CD4-positive, alpha-beta T cell treated with Interferon gamma for 1 hour (primary cell): ENCODE measurements around the gene FGFR4.

Experiments
- DNase-seq: peaks from one replicate; pipeline ENCODE4 v3.0.0-alpha.2; 2020

Gene FGFR4

GRCh38 chr5:177085985-177086653 lies 596 bp upstream of the FGFR4 start:
- DNase-seq: no peak

GRCh38 chr5:177087398-177088005 lies 787 bp downstream of the FGFR4 start:
- DNase-seq: no peak

- no peak for DNase-seq
Measured at GRCh38 chr5:177089127-177089526, 2.4 kb downstream of the FGFR4 start.

GRCh38 chr5:177089825-177090641 lies 3.3 kb downstream of the FGFR4 start:
- no peak for DNase-seq

DNA sequence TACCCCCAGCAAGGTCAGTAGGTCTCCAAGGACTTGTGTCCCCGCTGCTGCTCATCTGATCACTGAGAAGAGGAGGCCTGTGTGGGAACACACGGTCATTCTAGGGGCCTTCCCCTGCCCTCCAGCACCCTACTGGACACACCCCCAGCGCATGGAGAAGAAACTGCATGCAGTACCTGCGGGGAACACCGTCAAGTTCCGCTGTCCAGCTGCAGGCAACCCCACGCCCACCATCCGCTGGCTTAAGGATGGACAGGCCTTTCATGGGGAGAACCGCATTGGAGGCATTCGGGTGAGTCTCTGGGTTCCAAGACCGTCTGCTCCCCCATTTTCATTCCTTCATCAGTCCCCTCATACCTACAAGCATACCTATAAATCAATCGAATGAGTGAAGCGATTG lies 4.1 kb downstream of the FGFR4 start:
- no peak for DNase-seq

GRCh38 chr5:177091232-177091631 lies 4.5 kb downstream of the FGFR4 start:
- no peak for DNase-seq

DNA sequence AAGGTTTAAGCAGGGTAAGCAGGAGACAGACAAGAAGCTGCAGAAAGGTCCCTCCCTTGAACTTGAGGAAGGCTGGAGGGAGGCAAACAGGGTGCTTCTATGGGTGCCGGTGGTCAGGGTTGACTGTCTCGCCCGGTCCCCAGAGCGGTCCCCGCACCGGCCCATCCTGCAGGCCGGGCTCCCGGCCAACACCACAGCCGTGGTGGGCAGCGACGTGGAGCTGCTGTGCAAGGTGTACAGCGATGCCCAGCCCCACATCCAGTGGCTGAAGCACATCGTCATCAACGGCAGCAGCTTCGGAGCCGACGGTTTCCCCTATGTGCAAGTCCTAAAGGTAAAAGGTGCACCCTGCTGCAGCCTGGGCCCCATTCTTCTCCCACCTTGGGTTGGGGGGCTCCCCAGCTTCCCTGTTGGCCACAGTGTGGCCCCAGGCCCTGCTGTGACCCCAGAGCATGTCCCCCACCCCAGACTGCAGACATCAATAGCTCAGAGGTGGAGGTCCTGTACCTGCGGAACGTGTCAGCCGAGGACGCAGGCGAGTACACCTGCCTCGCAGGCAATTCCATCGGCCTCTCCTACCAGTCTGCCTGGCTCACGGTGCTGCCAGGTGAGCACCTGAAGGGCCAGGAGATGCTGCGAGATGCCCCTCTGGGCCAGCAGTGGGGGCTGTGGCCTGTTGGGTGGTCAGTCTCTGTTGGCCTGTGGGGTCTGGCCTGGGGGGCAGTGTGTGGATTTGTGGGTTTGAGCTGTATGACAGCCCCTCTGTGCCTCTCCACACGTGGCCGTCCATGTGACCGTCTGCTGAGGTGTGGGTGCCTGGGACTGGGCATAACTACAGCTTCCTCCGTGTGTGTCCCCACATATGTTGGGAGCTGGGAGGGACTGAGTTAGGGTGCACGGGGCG lies 5.7 kb downstream of the FGFR4 start:
- no peak for DNase-seq

DNA sequence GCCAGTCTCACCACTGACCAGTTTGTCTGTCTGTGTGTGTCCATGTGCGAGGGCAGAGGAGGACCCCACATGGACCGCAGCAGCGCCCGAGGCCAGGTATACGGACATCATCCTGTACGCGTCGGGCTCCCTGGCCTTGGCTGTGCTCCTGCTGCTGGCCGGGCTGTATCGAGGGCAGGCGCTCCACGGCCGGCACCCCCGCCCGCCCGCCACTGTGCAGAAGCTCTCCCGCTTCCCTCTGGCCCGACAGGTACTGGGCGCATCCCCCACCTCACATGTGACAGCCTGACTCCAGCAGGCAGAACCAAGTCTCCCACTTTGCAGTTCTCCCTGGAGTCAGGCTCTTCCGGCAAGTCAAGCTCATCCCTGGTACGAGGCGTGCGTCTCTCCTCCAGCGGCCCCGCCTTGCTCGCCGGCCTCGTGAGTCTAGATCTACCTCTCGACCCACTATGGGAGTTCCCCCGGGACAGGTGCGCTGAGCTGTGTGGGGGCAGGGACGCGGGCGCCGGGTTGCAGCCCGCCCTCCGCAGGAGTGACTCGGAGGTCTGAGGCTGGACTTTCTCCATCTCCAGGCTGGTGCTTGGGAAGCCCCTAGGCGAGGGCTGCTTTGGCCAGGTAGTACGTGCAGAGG lies 6.5 kb downstream of the FGFR4 start:
- no peak for DNase-seq

DNA sequence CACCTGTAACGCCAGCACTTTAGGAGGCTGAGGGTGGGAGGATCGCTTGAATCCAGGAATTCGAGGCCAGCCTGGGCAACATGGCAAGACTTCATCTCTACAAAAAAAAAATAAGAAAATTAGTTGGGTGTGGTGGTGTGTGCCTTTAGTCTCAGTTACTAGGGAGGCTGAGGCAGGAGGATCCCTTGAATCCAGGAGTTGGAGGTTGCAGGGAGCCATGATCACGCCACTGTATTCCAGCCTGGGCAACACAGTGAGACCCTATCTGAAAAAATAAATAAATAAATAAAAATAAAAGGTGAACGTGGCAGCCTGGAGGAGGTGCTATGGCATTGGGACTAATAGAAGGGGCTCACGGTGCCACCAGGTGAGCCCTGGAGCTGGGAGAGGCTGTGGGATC lies 7.1 kb downstream of the FGFR4 start:
- DNase-seq: no peak

DNA sequence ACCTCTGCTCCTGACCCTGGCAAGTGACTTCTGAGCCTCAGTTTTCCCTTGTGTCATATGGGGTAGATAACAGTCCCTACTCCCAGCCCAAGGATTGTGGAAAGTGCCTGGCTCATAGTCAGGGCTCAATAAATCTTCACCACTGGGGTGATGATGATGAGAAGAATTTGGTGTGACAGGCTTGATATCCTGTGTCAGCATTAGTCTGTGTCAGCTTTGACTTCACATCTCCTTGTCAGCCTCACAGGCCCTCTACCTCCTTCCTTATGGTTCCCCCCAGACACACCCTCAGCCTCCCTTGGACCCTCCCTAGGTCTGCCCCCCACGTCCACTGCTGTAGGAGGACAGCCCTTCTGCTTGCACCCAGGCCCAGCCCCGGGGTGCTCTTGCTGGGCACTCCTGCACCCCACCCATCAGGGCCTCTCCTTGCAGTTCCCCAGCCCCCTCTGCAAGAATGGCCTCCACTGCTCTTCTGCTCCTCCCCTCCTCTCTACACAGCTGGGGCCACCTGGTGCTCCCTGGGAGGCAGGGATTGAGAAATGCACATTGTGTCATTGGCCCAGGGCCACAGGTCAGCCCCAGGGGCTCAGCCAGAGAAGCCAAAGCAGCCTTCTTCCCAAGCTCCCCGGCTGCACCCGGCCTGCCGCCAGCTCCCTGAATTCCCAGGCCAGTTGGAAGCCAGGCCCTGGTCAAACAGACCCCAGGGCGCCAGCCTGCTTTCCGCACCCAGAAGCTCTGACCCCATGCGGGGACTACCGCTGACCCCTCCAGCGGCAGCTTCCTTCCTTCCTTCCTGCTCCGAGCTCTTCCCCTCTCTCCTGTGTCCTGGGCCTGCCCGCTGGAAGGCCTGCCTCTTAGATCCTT lies 7.7 kb downstream of the FGFR4 start:
- DNase-seq: no peak

DNA sequence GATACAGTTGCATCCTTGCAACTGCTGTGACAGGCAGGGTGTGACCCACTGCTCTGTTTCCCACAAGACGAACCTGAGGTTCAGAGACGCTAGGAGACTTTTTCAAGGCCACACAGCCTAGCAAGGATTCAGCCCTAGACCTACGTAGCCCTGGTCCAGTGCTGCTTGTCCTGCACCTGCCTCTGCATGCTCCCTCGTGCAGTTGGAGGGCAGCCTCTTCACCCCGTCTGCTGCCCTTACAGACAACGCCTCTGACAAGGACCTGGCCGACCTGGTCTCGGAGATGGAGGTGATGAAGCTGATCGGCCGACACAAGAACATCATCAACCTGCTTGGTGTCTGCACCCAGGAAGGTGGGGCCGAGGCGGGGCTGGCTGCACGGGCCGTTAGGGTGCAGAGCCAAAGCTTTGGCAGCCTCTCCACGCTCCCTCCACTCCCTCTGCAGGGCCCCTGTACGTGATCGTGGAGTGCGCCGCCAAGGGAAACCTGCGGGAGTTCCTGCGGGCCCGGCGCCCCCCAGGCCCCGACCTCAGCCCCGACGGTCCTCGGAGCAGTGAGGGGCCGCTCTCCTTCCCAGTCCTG lies 8.5 kb downstream of the FGFR4 start:
- no peak for DNase-seq

- no peak for DNase-seq
Measured at GRCh38 chr5:177096162-177097015, 9.7 kb downstream of the FGFR4 start.

GRCh38 chr5:177097016-177097985 lies 10.6 kb downstream of the FGFR4 start:
- no peak for DNase-seq

GRCh38 chr5:177098120-177098469 lies 11.4 kb downstream of the FGFR4 start:
- DNase-seq: no peak

DNA sequence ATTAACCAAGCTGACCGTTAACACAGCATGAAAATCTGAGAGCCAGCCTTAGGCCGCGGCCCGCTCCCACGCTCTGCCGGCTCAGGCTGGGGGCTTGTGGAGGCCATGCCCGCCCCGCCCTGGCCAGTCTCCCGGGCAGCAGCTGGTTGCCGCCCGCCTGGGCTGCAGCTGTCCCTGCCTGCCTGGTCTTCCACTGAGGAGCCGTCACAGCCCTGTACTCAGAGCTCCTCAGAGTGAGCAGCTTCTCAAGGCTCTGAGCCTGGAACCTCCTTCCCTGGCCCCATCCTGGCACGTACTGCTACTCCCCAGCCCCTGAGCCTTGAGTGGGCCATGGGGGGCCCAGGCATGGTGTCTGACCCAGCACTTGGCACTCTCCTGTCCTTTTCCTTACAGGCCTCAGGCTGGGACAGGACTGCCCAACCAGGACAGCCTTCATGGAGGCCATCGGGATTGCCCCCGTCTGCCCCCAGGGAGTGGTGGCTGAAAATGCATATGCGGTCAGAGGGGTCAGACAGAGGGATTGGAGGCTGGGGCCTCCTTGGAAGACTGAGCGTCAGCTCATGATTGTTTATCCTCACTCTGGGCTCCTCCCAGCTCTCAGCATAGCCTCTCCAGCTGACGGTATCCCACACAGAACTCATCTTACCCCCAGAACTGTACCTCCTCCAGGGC lies 11.9 kb downstream of the FGFR4 start:
- no peak for DNase-seq

DNA sequence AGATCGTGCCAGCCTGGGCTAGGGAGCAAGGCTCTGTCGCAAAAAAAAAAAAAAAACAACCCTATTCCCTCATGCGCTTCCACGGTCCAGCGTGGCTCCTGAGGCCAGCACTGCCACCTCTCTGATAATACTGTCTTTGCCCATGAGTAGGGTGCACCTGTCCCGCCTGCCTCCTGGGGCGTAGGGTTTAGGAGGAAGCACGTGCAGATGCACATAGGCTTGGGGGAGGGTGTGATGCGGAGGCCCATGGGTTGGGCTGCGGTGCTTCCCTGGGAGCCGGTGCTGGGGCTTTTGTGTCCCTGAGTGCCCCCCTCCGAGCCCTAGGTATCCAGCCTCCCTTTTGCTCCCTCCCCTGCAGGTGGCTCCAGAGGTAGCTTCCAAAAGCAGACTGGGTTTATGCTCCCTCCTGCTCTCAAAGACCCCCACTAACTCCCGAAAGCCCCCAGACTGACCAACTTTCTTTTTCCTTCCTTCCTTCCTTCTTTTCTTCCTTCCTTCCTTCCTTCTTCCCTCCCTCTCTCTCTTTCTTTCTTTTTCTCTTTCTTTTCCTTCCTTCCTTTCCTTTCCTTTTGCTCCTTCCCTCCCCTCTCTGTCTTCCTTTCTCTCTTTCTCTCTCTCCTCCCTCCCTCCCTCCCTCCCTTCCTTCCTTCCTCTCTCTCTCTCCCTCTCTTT lies 12.8 kb downstream of the FGFR4 start:
- no peak for DNase-seq

GRCh38 chr5:177100714-177101121 lies 14.0 kb downstream of the FGFR4 start:
- no peak for DNase-seq
